ENCODE results near the gene ANXA4.

DNA sequence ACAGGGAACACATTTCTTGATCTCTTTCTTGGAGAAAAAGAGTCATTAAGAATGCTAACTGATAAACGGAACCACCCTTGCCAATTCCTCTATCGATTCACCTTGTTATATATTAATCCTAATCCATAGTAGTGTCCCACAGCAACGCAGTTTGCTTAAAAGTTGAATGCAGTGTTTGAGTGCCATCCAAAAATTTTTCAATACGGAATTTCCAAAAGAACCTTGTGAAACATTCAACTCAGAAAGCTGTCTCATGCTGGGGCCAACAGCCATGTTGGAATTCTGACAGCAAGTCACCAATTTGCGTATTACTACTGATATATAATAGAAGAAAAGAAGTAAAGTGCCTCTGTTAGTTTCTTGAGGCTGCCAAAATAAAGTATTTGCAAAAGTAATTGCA is 42.3 kb downstream of the ANXA4 start:
- TF ChIP-seq ELF4 (IDR thresholded peaks at IDR 0.05) (no peak), HDGF (IDR thresholded peaks at IDR 0.05; ENCODE audit: borderline replicate concordance) (no peak), FOXA1 (IDR thresholded peaks at IDR 0.05) (no peak), FOXK2 (IDR thresholded peaks at IDR 0.05) (no peak), BHLHE40 (IDR thresholded peaks at IDR 0.05; ENCODE audit: borderline replicate concordance) (no peak), FOXM1 (IDR thresholded peaks at IDR 0.05; ENCODE audit: borderline replicate concordance) (no peak), CTBP1 (IDR thresholded peaks at IDR 0.05; ENCODE audit: borderline replicate concordance) (no peak), TARDBP (IDR thresholded peaks at IDR 0.05) (no peak), LEF1 (IDR thresholded peaks at IDR 0.05; ENCODE audit: borderline replicate concordance) (no peak), ZNF384 (IDR thresholded peaks at IDR 0.05) (no peak)

Data from HEK293T (cell line).